Mesenteric fat pad (tissue), 1 donor: ENCODE results near the gene CPNE7. TPM values are rescaled to one million over a fixed set of nuclear protein-coding genes. Genes with fewer than 3 reads are reported as not detected.

Experiments
- DNase-seq: peaks from one replicate; pipeline ENCODE4 v3.0.0-alpha.2; 2020; ENCODE audit warnings: low spot score
- total RNA-seq: library from RNA; stranded (reverse); fragmentation: NEBNext Ultra II Directional; extraction: Animal tissue kit (Norgen Biotek cat#: 25700); gene quantifications from one replicate; pipeline ENCODE4 v1.2.1, GENCODE V29; 2021
- donor health status: DM: yes; HTN: yes; CAD: no.

CPNE7 gene
- total RNA-seq, 1 donor from 2014 or later, result 1.3 TPM

DNA sequence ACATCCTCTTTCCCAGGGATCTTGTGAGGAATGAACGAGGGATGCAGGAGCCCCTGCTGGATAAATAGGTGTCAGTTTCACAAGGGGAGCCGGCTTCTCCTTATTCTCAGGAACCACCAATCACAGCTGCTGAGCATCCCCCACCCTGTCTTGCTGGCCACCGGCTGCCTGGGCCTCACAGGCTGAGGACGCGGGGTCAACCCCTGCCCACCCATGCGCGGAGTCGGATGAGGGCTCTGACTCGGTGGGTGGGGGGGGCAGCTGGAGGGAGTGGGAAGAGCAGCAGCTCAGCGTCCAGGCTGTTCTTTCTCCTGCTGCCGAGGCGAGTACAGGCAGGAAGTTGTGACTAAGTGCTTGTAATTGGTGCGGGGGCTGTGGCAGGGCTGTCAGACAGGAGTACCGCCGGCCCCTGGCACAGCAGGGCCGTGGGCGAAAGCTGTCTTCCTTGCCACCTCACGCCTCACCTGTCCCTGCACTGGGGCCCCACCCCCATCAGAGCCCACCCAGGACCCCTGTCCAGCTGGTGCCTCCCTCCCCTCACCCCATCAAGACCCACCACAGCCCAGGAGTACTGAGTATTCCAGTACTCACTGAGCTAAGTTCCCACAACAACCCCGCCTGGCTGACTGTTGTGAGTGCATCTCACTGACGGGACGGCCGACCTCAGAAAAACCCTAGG, 26.9 kb downstream of the CPNE7 start:
- no peak for DNase-seq

DNA sequence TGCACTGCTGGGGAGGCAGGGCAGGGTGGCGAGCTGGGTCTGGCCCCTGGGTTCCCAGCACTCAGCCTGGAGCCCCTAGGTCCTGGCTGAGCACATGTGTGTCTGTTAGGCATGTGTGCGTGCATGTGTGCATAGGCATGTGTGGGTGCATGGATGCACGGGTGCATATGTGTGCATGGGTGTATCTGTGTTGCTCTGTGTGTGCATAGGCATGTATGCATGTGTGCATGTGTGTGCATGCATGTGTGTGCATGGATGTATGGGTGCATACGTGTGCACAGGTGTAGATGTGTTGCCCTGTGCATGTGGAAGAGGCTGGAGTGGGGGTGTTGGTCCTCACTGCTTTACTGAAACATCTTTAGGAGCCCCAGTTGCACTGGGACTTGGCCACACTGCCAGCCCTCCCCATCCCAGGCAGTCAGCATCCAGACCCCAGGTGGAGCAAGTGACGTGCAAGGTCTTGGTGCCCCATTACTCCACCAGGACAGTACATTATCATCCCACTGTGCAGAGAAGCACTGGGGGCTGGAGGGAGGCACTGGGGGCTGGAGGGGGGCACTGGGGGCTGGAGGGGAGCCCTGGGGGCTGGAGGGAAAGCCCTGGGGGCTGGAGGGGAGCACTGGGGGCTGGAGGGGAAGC, 27.5 kb downstream of the CPNE7 start:
- no peak for DNase-seq

DNA sequence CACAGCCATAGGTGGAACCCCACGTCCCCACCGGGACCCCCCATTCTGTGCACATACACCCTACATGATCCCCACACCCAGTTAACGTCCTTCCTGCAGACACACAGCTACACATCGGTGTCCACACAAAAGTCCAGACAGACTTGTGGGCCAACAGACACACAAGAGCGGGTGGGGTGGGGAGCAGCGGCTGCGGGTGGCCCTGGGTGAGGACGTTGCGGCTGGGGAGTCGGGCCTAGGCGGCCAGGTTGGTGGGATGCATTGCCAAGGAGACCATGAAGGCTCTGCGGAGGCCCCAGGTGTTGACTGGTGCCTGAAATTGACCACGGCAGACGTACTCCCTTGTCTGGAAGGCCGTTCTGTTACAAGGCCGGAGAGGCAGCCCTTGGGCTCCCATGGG, 29.2 kb downstream of the CPNE7 start:
- no peak for DNase-seq

DNA sequence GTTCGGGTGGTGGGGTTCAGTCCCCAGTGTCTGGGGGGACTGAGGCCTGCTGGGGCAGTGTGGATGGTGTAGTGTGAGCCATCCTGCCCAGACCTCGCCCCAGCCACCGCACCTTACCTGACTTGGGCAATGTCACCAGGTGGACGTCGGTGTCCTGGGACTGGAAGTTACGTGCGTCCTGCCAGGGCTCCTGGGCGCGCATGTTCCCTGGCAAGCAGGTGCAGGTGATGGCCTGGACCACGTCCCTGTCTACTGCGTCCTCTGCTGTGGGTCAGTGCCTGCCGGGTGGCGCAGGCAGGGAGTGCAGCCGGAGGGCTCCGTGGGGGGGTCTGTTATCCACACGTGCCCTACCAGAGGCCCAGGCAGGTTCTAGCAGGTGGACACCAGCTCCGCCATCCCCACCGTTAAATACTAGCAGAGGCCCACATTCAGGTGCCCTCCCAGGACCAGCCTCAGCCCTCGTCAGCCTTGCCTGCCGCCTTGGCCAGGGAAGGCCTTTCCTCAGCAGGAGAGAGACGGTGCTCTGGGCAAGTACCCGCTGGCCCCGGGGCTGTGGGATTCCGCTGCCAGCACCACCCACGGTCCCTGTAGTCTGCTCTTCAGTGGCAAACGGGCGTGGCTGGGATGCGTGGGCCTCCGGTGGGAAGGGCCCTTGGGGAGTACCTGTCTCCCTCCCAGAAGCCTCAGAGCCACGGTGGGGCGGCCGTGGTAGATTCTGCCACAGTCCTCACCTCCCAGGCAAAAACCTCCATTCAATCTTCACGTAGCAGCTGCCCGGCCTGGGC, 29.8 kb downstream of the CPNE7 start:
- DNase-seq, result no peak

GRCh38 chr16:89606006-89606405, 30.4 kb downstream of the CPNE7 start:
- no peak for DNase-seq

GRCh38 chr16:89607453-89607852, 31.9 kb downstream of the CPNE7 start:
- no peak for DNase-seq

DNA sequence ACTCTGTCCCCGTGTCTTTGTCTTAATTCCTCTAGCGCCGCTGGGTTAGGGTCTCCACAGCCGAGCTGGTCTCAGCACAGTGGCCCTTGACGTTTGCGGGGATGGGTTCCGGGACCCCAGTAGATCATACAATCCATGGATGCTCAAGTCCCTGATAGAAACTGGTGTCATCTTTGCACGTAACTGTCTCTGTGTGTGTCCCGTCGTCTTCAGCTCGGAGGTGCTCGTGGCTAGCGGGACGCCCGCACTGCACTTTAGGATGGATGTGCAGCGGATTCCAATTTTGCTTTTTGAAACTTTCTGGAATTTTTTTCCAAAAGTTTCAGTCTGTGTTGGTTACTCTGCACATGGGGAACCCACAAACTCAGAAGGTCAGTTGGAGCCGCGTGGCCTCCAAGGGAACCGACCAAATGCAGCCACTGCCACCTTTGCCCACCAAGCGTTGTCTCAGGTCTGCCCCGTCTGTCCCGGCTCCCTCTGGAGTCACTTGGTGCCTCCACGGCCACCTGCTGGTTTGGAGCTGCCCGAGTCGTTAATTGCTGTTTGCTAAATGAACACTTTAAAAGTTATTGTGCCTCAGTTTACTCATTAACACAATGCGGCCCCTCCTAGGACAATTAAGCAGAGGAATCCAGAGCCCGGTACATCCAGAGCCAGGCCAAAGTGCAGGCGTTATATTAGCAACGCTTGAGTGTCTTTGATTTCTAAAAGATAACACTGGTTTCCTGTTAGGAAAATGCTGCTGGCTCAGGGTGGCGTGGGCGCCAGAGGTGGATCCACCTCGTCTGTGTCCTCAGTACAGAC, 32.6 kb downstream of the CPNE7 start:
- no peak for DNase-seq

- no peak for DNase-seq
Observed at GRCh38 chr16:89610108-89610453, 34.5 kb downstream of the CPNE7 start.

DNA sequence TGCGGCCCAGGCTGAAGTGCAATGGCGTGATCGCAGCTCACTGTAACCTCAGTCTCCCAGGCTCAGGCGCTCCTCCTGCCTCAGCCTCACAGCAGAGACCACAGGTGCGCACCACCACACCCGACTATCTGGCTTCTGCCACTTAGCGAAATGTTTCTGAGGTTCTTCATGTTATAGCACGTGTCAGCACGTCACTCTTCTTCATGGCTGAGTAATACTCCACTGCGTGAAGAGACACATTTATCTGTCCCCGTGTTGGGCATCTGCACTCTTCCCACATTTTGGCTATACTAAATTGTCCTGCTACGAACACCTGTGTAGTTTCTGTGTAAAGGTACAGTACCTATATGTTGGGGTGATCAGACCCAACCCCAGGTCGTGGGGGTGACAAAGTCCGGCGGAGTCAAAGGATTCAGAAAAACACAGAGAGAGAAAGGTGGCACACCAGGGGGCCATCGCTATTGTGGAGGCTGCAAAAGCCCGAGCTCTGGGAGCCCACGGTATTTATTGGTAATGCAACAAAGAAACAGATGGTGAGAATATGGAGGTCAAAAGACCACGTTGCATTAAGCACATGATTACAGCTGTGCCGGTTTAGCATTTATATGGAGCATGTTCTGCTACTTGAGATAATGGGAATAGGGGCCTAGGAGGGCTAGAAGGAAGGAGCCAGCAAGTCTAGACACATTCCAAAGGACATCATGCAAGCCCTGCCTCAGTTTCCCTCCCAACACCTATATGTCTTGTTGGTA, 37.0 kb downstream of the CPNE7 start:
- no peak for DNase-seq

DNA sequence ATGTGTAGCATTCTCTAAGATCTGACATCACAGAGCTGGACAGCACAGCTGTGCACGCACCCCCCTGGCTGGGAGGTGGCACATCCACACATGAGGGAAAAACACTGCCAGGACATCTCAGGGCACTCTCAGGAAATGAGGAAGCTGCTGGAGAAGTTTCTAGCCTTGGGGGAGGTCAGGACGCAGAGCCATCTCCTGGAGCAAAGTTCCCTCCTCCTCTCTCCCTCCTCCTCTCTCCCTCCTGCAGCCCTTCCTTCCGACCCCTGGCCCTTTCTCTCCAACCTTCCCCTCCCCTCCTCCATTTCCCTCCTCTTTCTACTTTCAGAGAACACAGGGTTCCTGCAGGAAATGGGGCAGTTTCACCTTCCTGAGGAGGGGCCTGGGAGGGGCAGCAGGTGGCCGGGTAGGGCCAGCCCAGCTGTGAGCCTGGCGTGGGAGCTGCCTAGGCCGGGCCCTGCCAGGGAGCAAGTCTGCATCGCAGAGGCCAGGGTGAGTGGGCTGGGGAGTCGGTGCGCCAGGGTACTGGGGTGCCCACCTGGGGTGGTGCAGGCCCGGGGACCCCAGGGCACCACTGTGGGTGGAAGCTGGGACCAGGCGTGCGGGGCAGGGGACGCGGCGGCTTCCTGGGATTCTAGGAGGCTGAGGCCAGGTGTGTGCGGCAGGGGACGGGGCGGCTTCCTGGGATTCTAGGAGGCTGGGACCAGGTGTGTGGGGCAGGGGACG, 37.8 kb downstream of the CPNE7 start, which contains the start of gene DPEP1:
TSS of gene DPEP1 (plus strand) at position 412 of the 723 bp plus-strand sequence. CDS start 16,769 bp downstream, outside the sequence.
- no peak for DNase-seq

GRCh38 chr16:89613954-89614459, 38.4 kb downstream of the CPNE7 start:
- no peak for DNase-seq

- DNase-seq, result no peak
Observed at GRCh38 chr16:89615176-89615575, 39.6 kb downstream of the CPNE7 start.

- DNase-seq, result no peak
Observed at GRCh38 chr16:89615596-89616090, 40.1 kb downstream of the CPNE7 start.

DNA sequence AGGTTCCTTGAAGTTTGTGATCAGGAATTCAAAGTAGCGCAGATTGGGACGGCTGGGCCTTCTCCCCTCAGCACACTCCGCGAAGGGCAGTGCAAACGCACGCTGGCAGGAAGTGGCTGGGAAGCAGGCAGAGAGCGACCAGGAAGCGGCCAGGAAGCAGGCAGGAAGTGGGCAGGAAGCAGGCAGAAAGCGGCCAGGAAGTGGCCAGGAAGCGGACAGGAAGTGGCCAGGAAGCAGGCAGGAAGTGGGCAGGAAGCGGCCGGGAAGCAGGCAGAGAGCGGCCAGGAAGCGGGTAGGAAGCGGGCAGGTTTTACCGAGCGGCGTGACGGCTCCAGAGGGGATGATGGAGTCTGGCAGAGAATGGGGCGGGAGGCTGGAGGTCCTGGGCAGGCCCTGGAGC, 41.1 kb downstream of the CPNE7 start:
- no peak for DNase-seq

DNA sequence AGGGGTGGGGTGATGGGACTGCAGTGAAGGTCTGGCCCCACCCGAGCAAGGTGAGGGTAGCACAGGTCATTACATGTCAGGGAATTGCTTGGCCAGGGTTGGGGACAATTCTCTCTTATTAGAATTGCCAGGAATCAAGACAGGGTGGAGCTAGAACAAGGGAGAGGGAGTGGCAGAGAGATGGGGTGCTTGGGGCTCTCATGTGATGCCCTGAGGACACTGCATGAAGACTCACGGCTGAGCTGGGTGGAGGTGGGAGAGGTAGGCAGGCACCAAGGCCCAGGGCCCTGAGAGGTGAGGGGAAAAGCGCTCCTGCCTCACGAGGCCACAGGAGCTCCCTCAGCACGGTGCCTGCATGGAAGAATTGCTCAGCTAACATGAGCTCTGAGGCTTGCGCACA, 41.5 kb downstream of the CPNE7 start:
- no peak for DNase-seq

- DNase-seq, result no peak
Observed at GRCh38 chr16:89618109-89618998, 42.8 kb downstream of the CPNE7 start.

DNA sequence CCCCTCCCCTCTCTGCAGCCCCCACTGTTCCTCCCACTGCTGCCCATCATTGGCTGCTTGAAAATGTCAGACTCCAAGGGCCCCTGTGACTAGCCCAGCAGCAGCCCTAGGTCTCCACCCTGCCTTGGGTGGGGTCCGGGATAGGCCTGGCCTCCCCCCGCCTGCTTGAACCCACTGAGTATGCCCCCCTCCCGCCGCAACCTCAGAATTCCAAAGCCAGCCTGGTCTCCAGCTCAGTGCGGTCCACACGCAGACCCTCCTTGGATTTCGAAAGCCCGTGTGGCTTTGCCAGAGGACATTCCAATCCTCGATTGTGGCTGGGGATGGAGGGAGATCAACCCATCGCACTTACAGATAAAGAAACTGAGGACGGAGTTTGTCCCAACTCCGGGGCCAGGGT, 44.3 kb downstream of the CPNE7 start:
- DNase-seq, result no peak

DNA sequence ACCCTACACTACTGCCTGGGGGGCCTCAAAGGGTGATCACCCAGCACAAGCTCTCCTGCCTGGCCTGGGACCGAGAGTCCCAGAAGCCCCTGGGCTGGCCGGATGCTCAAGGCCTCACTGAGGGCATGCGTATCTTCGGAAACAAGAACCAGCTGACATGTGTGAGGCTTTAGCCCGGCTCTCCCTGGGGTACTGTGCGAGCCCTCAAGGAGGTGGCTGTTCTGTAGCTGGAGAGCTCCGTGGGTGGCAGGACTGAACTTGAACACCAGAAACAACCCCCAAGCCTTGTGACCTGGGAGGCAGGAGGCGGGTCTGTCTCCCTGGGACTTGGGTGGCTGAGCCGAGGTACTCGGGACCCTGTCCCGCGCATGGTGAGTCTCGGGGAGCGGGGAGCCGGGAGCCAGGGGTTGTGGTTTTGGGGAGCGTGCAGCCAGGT, 44.9 kb downstream of the CPNE7 start:
- no peak for DNase-seq
